HFFc6 (cell line): ENCODE measurements around the gene TTC7B. TPM values are rescaled to one million over a fixed set of nuclear protein-coding genes. Genes with fewer than 3 reads are reported as not detected.

Experiments used
- DNase-seq: peaks from one replicate; pipeline ENCODE4 v3.0.0-alpha.2; 2018
- H3K27ac Mint-ChIP-seq: 2 replicates; pipeline ENCODE4 v1.8.0; 2020; ENCODE audit warnings: mild to moderate bottlenecking, mixed read lengths
- H3K27me3 Mint-ChIP-seq: 2 replicates; pipeline ENCODE4 v1.8.0; 2021; ENCODE audit warnings: mild to moderate bottlenecking, moderate library complexity, mixed read lengths; ENCODE audit not compliant: insufficient read depth
- H3K36me3 Mint-ChIP-seq: 2 replicates; pipeline ENCODE4 v1.8.0; 2021; ENCODE audit warnings: low read depth, mixed read lengths
- H3K4me1 Mint-ChIP-seq: 2 replicates; pipeline ENCODE4 v1.8.0; 2020; ENCODE audit warnings: low read depth, mixed read lengths
- H3K4me3 Mint-ChIP-seq: 2 replicates; pipeline ENCODE4 v1.8.0; 2020; ENCODE audit warnings: mild to moderate bottlenecking, moderate library complexity, mixed read lengths
- H3K9me3 Mint-ChIP-seq: 2 replicates; pipeline ENCODE4 v1.8.0; 2020; ENCODE audit warnings: mild to moderate bottlenecking, mixed read lengths
- CTCF ChIP-seq: fragments of 200-600 bp; sonication (generic); IDR thresholded peaks from 2 replicates; pipeline ENCODE4 v1.5.0; 2021; ENCODE audit warnings: antibody characterized with exemption, mild to moderate bottlenecking
- total RNA-seq, 6 experiments: library from RNA; stranded (reverse); fragmentation: NEBNext Ultra II Directional; extraction: Animal tissue kit (Norgen Biotek cat#: 25700); gene quantifications; 2 replicates in 1 of 6; 3 replicates in 5 of 6; pipeline ENCODE4 v1.2.3, GENCODE V29; 2021

TTC7B gene
- total RNA-seq, 6 experiments from 2014 or later = 34.6 to 46.9 (median 40.9) TPM

DNA sequence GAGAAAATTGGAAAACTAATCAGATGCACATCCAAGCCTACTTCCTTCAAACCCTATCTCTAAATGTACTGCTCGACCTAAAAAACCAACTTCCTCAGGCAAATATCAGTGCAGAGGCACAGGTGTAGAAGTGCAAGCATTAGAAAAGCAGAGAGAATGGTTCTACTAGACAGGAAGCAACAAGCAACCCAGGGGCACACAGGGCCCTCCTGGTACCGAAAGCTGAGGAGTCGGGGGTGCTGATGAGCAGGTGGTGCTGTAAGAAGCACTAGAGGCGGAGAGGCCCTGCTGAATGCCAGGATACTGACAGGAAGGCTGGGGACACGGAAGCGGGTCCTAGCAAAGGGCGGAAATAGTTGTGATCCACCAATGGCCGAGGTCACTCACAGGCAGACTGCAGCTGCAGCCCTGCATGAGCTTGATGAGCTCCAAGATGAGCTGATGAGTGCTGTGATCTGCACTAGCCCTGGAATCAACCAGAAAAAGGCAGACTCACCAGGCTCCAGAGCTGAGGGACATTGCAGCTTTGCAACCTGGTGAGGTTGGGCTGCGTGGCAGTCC lies 85.9 kb downstream of the TTC7B start:
- peaks cover 11% of the 10 kb centered on the region for H3K4me1 Mint-ChIP-seq
- DNase-seq = no peak
- H3K27me3 Mint-ChIP-seq = no peaks in the 10 kb centered on the region; the same call in 1 of the 2 replicates
- H3K36me3 Mint-ChIP-seq = peaks cover 5% of the 10 kb centered on the region; the same call in 1 of the 2 replicates
- H3K4me3 Mint-ChIP-seq = no peak overlapping the region
- TF ChIP-seq CTCF = no peak
- H3K27ac Mint-ChIP-seq = no peak overlapping the region
- no peaks in the 10 kb centered on the region for H3K9me3 Mint-ChIP-seq

GRCh38 chr14:90728951-90729350 lies 87.3 kb downstream of the TTC7B start:
- peaks cover 11% of the 10 kb centered on the region for H3K4me1 Mint-ChIP-seq
- no peaks in the 10 kb centered on the region; the same call in 1 of the 2 replicates for H3K27me3 Mint-ChIP-seq
- peaks cover 5% of the 10 kb centered on the region; the same call in 1 of the 2 replicates for H3K36me3 Mint-ChIP-seq
- H3K9me3 Mint-ChIP-seq = no peaks in the 10 kb centered on the region
- DNase-seq = no peak
- H3K4me3 Mint-ChIP-seq = no peak overlapping the region
- no peak overlapping the region for H3K27ac Mint-ChIP-seq
- TF ChIP-seq CTCF = no peak

DNA sequence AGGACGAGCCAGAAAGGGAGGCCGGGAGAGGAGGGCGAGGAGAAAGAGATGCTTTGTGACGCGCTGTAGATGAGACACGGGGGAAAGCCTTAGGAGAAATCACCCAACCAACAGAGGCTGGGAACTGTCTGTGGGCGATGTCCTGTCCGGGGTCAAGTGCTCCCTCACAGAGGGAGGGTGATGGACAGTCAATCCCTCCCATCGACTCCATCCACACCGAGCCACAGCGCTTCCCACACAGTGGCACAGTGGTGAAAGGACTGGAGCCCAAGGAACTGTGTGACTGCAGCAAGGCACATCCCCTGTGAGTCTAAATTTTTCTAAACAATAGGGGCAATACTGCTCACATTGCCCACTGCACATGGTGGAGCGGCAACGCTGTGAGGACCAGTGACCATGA lies 89.1 kb downstream of the TTC7B start:
- no peak for DNase-seq
- H3K27ac Mint-ChIP-seq = no peak overlapping the region

DNA sequence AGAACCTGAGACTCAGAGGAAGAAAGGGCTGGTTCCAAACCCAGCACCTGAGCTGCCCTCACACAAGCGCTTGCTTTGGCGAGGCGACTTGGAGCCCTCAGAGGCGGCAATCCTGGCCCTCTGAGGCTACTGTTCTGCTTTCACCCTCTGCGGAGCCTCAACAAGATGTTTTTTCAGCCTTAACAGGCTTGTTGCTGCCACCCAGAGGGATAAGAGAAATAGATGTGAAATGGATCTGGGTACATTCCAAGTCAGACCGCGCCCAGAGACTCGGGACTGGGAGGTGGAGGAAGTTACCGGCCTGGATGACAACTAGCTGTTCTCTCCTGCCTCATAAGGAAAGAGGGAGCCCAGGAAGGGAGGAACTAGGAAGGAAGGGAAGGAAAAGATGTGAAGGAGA lies 89.6 kb downstream of the TTC7B start:
- peaks cover 5% of the 10 kb centered on the region; the same call in 1 of the 2 replicates for H3K36me3 Mint-ChIP-seq
- TF ChIP-seq CTCF = no peak
- DNase-seq = peak; percentile 5
- no peaks in the 10 kb centered on the region; the same call in 1 of the 2 replicates for H3K27me3 Mint-ChIP-seq
- H3K4me1 Mint-ChIP-seq = peaks cover 11% of the 10 kb centered on the region
- H3K9me3 Mint-ChIP-seq = no peaks in the 10 kb centered on the region
- H3K27ac Mint-ChIP-seq = no peak overlapping the region
- no peak overlapping the region for H3K4me3 Mint-ChIP-seq

More for the DNA sequence above, 89.1 kb downstream of the TTC7B start:
- Mint-ChIP-seq H3K27me3 (no peaks in the 10 kb centered on the region; the same call in 1 of the 2 replicates), H3K4me3 (no peak overlapping the region), H3K36me3 (peaks cover 5% of the 10 kb centered on the region; the same call in 1 of the 2 replicates), H3K4me1 (peaks cover 11% of the 10 kb centered on the region), H3K9me3 (no peaks in the 10 kb centered on the region)
- no peak for TF ChIP-seq CTCF

DNA sequence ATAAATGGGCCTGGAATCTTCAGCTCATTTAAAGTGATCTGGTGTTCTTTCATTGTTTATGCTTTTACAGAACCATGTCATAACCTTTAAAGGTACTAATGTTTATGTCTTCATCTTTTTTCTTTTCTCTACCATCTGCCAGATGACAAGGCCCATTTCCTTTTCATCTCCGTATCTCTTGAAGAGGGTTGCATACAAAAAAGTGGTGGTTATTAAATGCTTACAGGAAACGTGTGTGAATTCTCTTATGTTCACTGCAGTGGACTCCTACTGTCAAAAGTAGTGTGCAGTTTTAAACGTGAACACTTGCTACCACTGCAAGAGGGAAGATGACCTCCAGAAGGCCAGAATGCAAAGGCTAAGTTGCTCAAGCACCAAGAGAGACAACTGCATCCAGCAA lies 91.4 kb downstream of the TTC7B start:
- TF ChIP-seq CTCF = no peak
- Mint-ChIP-seq H3K36me3 (peaks cover 5% of the 10 kb centered on the region; the same call in 1 of the 2 replicates), H3K4me1 (peaks cover 19% of the 10 kb centered on the region), H3K27ac (no peak overlapping the region), H3K4me3 (no peak overlapping the region), H3K9me3 (no peaks in the 10 kb centered on the region), H3K27me3 (no peaks in the 10 kb centered on the region; the same call in 1 of the 2 replicates)
- DNase-seq = no peak
